Inferior parietal cortex (tissue), 1 donor: ENCODE data around the gene MAT1A.

Experiments
- DNase-seq: peaks from one replicate; pipeline ENCODE4 v3.0.0-alpha.2; 2016; ENCODE audit errors: extremely low spot score

Gene MAT1A

GRCh38 chr10:80281784-80282765 lies 7.4 kb downstream of the MAT1A start:
- no peak for DNase-seq

DNA sequence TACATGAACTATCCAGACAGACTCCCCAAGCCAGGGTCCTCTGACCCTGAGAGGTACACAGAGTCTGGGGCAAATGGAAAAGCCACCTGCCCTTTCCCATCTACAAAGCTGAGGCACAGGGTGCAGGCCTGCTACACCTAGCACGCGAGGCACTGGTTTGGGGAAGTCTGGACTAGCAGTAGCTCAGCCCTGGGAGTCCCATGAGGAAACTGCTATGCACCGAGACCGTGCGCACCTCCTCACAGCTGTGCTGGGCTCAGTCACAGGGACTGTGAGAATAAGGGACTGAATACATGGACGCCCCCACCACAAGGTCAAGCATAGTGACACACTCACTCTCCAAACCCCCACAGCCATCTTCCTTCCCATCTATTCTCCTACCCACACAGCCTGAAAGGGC lies 8.2 kb downstream of the MAT1A start:
- DNase-seq: no peak

GRCh38 chr10:80280071-80280800 lies 9.2 kb downstream of the MAT1A start:
- no peak for DNase-seq

DNA sequence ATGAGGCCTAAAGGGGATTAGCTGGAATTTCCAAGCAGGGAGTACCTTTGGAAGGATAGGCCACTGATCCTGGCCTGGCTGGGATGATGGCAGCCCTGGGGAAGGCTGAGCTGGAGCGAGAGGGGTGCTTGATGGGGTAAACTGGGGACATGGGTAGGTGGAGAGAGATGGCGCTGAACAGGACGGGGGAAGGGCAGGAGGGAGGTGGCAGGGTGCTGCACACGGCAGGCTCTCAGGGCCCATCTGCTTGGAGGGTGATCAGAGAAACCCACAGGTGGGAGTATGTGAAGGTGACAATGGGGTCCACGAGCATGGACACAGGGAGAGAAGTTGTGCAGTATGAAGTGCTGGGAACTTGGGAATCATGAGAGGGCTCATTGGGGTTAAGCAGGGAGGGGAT lies 10.3 kb downstream of the MAT1A start:
- no peak for DNase-seq

DNA sequence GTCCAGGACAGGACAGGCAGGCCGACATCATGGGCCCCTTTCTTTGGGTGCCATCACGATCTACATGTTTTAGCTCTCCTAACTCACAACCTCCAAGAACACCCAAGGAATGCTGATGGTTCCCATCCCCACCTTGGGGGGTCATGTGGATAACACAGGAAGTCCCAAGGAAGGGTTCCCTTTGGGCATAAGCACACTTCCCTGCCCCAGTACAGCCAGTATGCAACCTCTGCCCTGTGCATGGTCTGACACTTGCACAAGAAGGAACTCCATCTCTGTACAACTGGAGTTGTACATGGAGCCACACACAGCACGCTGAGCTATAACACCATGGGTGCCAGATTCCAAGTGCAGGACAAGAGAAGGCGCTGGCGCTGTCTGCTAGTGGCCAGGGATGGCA lies 11.0 kb downstream of the MAT1A start:
- no peak for DNase-seq

GRCh38 chr10:80277567-80278250 lies 11.7 kb downstream of the MAT1A start:
- no peak for DNase-seq

DNA sequence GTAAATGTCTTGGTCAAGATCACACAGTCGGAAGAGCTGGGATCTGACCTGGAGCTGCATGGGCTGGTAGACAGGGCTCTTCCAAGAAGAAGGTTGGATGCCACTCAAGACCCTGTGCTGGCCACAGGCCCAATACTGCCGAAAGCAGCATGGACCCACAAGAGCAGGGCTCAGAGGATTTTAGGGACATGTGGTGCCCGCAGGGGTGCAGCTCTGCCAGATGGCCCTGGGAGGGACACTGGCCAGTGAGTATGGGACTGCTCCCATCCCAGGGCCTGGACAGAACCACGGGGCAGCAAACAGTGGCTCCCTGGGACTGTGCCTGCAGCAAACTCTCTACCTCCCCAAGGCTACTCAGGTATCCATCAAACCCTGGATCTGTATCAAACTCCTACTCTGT lies 12.4 kb downstream of the MAT1A start:
- no peak for DNase-seq

DNA sequence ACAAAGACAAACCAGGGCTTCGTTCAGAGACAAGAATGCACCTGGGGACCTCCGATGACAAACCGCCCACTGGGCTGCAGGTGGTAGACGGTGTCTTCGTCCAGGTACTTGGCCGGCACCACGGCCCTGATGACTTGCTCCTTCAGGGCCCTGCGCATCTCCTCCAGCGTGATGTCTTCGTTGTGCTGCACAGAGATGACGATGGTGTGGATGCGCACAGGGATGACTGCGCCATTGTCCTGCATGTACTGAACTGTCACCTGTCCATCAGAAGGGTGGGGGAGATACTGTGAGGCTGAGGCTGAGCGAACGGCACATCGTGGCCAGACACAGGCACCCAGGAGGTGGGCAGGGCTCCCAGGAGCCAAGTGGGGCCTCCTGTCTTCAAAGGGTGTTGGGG lies 13.1 kb downstream of the MAT1A start:
- no peak for DNase-seq

- DNase-seq: no peak
Measured at GRCh38 chr10:80275756-80276155, 13.7 kb downstream of the MAT1A start.

DNA sequence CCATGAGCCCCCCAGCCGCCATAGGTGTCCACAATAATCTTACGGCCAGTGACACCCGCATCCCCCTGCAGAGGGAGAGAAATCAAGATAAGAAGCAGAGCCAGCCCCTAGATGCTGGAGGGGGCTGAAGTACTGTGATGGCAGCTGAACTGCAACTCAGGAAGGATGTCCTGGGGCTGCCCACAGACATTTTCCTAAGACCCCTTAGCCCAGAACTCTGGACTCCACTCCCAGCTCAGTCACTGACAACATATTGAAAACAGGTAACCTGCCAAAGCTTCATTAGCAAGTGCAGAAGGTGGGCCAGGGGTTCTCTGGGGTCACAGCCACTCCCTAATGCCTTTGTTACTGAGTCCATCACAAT lies 14.3 kb downstream of the MAT1A start:
- no peak for DNase-seq

- no peak for DNase-seq
Measured at GRCh38 chr10:80274396-80275134, 14.9 kb downstream of the MAT1A start.

- no peak for DNase-seq
Measured at GRCh38 chr10:80273523-80274170, 15.8 kb downstream of the MAT1A start.

DNA sequence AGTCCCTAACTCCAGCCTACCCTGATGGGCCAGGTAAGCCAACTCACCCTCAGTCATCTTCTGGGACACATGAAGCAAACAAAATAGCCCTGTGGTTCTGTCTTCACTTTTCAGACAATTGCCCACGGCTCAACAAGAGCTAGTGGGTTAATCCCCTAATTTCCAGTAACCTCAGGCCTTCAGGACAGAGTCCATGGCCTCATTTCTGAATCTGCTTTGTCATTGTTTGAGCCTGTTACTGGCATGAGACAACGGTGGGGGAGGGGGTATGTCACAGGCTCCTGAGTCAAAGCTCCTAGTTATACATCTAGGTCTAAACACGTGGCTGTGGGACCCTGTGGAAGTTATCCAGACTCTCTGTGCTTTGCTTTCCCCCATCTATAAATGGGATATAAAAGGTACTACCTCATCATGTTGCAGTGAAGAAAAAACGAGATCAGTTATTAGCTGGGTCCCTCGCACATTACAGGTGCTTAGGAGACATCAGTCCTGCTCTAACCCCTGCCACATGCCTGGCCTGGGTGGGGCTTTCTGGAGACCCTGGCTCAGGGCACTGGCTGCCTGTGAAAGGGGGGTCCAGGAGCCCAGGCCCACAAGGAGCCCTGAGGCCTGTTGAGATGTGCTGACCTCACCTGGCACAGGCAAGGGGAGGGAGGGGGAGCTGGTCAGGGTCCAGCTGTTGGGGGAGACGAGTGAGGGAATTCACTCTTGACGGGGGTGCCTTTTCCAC lies 16.5 kb downstream of the MAT1A start:
- no peak for DNase-seq

DNA sequence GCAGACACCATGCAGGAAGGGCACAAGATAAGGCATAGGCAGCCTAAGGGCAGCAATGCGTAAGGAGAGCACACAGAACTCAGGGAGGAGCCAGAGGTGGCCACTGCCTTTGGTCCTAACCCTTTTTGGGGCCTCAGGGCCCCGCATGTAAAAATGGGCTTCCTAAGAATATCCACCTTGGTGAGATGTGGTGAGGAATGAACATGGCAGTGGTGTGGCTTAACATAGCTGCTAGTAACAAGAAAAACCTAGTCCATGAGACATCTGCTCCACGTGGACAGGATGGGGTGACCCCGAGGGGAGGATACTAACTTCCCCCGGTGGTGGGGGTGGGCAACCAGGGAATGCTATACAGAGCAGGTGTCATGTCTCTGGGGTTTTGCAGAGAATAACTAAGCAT lies 18.0 kb downstream of the MAT1A start:
- DNase-seq: no peak

GRCh38 chr10:80270887-80271286 lies 18.6 kb downstream of the MAT1A start:
- DNase-seq: no peak

- DNase-seq: no peak
Measured at GRCh38 chr10:80268938-80269588, 20.4 kb downstream of the MAT1A start.

- no peak for DNase-seq
Measured at GRCh38 chr10:80268266-80268665, 21.2 kb downstream of the MAT1A start.

DNA sequence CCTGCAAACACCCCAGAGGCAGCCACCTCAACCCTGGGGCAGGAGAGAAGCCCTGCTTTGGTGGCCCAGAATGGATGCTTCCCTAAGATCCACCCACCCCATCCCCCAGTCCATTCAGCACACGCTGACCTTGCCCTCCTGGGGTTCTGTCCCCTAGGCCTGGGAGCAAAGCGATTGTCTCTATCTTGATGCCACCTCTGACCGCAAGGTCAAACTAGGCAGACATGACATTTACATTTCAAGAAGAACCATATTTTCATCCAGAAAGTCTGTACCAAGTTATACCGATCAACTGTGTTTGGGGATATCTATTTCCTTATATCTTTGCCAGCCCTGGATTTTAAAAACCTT lies 23.0 kb downstream of the MAT1A start:
- DNase-seq: no peak

- DNase-seq: no peak
Measured at GRCh38 chr10:80265740-80266512, 23.5 kb downstream of the MAT1A start.
